Measurements from ENCODE around the gene TNRC18.

DNA sequence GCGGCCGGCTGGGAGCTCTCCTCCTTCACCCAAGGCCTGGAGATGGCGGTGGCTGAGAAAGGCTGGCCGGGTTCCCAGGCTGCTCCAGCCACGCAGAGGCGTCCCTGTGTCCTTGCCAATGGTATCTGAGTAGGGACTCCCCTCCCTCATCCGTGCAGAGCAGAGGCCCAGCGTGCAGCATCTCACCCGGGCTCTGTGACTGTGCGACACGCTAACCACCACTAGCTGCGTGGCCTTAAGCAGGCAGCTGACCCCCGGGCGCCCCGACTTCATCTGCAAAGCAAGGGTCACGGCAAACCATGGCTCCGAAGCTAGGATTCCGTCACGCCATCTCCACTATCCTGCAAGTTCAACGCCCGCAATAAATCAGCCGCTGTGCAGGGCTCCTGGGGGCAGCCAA, 47.2 kb upstream of the TNRC18 start:
- TF ChIP-seq POLR2AphosphoS5 (IDR thresholded peaks at IDR 0.05; ENCODE audit: low read depth, low read length) = no peak
- TF ChIP-seq POLR2A (IDR thresholded peaks at IDR 0.05; ENCODE audit: low read depth, low read length) = no peak
